Keratinocyte (primary cell): ENCODE data around the gene MAGEA8.

Source experiments
- CTCF ChIP-seq, 3 experiments: IDR thresholded peaks in 1 of 3; conservative IDR thresholded peaks in 1 of 3; optimal IDR thresholded peaks in 1 of 3; 2 replicates in 2 of 3; 3 replicates in 1 of 3; pipeline versions ENCODE3 to v1.5.1; 2011; ENCODE audit warnings: low read length in 3 of 3, mild to moderate bottlenecking in 3 of 3, moderate library complexity in 2 of 3, control low read depth in 1 of 3, inconsistent platforms in 1 of 3; ENCODE audit not compliant: insufficient read depth in 2 of 3; ENCODE audit errors: extremely low read depth in 1 of 3
- EZH2 ChIP-seq: IDR thresholded peaks from one replicate; pipeline ENCODE4 v1.6.1; 2012; ENCODE audit warnings: inconsistent platforms, mild to moderate bottlenecking, low read length, moderate library complexity

GRCh38 chrX:149831473-149831872, 49.5 kb upstream of the MAGEA8 start:
- TF ChIP-seq CTCF (optimal IDR thresholded peaks at IDR 0.05 in 1 of 3, IDR thresholded peaks at IDR 0.05 in 1 of 3, conservative IDR thresholded peaks at IDR 0.05 in 1 of 3; ENCODE audit: extremely low read depth in 1 of 3, insufficient read depth in 2 of 3, low read length in 3 of 3), result peak in 1 of 3 experiments; percentile 30
- TF ChIP-seq EZH2, result no peak
